Daoy (cell line): Measurements from ENCODE around the gene CRABP2. TPM values are rescaled to one million over a fixed set of nuclear protein-coding genes. Genes with fewer than 3 reads are reported as not detected.

Experiments used
- DNase-seq: peaks from one replicate; pipeline ENCODE4 v3.0.0-alpha.2; 2015; ENCODE audit warnings: low read depth
- total RNA-seq: library from RNA; depleted of rRNA; stranded (reverse); fragments of >200 nt; shearing (Covaris generic); gene quantifications from 2 replicates; pipeline ENCODE4 v1.2.3, GENCODE V29; 2014; rRNA removed

The CRABP2 gene
- total RNA-seq, result 21.4 and 36.0 TPM in 2 replicates

- DNase-seq, result peak; percentile 59
Measured at GRCh38 chr1:156705321-156705917, at the start of gene CRABP2. CRABP2 (minus strand) TSS chr1:156705583; CDS start chr1:156705446, 137 bp downstream.

DNA sequence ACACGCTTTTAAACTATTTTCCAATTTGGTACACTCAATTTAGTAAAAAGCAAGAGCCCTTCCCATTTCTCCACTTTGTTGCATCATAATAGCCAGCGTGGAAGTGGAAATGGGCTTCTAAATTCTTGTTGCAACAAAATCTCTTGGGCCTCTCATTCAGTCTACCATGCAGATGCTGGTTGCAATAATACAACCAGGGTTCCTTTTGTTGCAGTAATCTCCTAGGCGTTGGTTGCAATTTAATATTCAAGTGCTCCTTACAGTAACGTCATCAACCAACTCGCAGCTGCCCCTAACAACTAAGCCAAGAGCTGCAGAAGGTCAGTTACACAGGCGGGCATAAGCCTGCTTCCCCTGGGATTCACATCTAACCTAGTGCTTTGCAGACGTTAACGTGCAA, 48.8 kb upstream of the CRABP2 start:
- DNase-seq, result no peak

- DNase-seq, result no peak
Measured at GRCh38 chr1:156752843-156753482, 47.6 kb upstream of the CRABP2 start.

DNA sequence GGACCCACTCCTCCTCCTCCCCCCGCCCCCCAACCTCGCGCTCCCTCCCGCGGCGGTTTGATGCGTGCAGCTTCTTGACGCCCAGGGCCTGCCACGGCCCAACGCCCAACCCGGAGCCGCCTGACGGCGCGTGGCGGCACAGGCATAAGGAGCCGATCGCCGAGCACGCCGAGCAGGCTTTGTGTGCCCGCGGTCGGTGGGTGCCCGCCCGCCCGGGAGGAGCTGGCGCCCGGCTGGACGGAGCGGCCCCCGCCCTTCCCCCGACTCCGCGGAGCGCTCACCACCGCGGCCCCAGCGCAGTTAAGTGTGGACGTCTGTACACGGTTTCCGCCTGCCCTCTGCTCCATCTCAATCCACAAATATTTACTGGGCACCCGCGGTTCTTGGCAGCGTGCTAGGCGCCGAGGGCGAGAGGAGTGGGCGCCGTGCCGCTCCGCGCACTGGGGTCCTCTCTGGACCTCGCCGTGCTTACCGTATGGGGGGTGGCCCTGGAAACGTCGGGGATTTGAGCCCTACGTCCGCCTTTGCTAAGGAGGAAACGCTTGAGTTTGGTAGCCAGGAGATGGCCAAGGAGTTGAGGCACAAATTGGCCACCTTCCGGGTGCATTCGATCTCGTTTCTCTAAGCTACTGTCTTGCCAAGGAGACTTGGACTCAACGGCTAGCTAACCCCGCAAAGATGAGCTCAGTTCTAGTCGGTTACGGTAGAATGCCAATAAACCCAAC, 46.5 kb upstream of the CRABP2 start:
- DNase-seq, result peak; percentile 99

DNA sequence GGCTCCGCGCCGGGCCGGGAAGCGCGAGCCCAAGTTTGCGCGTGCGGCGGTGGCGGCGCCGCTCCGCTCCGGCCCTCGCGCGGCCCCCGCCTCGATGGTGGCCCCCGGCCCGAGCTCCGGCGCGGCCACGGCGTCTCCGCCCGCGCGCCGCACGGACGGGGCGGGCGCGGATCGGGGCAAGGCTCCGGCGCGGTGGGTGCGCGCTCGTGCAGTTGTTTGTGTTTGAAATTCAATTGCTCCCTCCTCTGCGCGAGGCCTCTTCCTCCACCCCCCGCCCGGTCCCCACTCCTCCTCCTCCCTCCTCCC, 46.0 kb upstream of the CRABP2 start, which contains the start of gene HDGF:
Gene HDGF (minus strand): TSS at position 225 of the 306 bp plus-strand sequence. CDS start 246 bp downstream, outside the sequence.
- DNase-seq, result no peak

DNA sequence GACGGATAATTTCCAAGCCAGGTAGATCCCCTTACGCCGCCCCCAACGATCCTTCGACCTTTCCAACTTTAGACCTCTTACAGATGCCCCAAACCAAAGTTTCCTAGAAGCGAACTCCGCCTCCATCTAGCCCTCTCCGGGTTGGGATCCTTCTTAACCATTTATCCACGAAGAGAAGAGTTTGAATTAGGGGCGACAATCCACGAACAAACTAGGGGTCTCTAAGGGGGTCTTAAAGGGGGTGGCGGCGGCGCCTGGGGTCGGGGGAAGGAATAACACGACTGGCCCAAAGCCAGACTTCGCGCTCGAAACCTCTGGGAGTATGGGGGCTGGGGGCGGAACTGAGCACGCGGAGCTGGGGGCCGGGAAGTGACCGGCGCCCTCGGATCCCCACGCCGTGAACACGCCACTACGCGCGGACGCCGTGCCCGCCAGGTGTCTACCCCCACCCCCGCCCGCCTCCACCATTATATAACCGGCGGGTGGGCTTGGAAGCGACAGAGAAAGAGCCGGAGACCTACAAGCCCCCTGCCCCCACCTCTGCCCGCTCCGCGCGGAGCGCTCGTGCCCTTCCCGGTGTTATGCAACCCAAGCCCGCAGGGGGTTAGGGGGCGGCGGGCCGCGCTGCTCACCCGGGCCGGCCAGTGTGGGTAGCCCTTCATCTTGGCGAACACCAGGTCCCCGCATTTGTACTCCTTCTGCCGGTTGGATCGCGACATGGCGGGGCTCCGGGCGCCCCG, 45.5 kb upstream of the CRABP2 start:
- DNase-seq, result peak; percentile 51

DNA sequence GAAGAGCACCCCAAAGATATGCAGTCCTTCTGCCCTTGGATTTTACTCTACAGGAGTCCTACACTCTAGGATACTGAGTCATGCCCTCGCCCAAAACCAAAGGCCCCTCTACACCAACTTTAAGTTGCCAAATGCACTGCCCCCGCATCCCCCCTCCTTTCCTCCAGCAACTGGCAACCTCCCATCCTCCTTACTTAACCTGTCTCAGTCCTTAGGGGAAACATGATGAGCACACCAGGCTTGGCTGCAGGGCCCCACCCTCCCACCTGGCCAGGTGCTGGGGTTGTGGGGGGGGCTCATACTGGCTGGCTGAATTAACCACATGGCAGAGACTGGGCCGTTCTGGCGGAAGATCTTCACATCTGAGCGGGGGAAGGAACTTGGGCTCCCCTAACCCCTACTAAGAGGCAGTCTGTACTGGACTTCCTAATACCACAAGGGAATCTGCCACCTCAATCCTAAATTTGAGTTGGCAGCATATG, 44.8 kb upstream of the CRABP2 start:
- peak; percentile 67 for DNase-seq

DNA sequence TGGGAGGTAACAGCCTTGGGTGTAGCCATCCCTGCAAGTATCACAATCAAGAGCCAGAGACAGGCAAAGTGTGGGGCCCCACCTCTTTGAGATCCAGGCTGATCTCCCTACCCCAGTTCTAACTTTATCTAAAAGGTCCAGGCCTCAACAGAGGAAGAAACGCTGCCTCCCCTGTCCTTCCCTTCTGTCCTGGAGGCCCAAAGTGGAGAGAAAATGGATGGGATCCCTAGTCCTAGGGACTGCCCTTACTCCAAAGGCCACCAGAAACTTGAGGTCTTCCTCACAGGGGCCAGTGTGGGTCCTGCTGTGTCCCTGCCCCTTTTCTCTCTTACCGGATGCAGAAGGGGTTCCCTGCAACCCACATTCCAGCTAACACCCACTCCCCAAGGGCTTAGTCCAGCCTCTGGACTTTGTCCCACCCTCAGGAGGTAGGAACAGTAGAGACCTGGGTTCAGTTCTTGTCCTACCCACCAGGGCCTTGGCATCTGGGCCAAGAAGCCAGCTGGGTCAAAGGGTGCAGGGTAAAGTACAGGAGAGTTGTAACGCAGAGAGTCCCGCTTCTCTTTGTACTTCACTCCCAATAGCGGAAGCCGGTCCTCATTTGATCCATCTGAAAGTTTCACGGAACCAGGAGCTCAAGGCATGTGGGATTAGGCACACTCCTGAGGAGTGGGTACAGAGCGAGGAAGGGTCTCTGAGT, 44.2 kb upstream of the CRABP2 start:
- DNase-seq, result peak; percentile 30

DNA sequence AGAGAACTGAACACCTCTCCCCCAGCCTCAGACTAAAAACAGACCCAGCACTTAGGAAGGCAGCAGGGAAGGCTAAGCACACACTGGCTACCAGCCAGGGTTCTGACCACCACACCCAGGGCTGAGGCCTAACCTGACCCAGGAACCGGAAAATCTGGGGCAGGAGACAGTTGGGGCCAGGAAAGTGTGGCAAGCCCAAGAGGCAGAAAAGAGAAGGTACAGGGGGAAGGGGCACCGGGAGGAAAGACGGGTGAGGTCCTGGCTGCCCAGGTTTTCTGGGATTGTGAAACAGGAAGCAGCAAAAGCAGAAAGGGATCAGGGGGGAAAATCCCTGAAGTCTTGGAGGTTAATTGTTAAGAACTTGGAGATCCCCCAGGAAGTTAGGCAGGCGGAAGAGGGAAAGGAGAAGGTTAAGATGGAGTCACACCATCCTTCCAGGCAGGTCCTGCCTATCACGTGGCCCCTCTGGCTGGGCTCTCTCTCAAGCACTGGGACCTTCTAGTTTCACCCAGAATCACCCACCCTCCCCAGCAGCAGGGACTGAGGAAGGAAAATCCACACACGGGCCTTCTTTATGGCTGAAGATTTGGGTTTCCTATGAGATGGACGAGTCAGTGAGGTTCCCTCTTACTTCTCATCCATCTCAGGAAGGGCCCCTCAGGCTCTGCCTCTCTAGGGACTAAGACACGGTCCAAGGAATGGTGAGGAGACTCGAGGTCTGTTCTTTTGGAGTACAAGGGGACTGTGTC, 43.5 kb upstream of the CRABP2 start:
- DNase-seq, result peak; percentile 82

- DNase-seq, result peak; percentile 71
Measured at GRCh38 chr1:156747742-156748669, 42.6 kb upstream of the CRABP2 start.

- DNase-seq, result peak; percentile 94
Measured at GRCh38 chr1:156746728-156747631, 41.6 kb upstream of the CRABP2 start.

- no peak for DNase-seq
Measured at GRCh38 chr1:156746406-156746727, 41.0 kb upstream of the CRABP2 start.

GRCh38 chr1:156745881-156746280, 40.5 kb upstream of the CRABP2 start:
- no peak for DNase-seq

DNA sequence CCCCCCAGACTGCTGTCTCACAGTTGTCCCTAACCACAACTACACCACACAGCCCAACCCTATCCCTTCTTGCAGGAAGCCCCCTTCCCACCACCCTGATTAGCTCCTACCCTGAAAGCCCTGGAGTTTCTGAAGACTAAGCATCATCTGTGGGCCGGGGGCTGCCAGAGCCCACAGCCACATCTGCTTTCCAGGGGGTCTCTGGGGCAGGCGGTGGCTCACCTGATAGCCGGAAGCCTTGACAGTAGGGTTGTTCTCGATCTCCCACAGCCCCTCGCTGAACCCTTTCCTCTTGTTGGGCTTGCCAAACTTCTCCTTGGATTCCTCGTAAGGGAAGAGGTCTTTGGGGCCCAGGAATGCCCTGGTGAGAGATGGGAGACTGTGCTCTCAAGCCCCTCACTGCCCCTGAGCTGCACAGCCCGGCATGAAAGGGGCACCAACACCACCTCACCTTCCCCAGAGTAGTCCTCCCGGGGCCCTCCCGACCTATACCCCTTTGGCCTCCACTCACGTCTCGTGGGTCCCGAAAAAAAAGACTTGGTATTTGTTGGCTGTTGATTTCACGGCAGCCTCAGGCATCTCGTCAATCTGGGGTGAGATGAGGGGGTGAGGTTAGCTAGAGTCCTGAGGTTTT, 39.5 kb upstream of the CRABP2 start:
- DNase-seq, result no peak

DNA sequence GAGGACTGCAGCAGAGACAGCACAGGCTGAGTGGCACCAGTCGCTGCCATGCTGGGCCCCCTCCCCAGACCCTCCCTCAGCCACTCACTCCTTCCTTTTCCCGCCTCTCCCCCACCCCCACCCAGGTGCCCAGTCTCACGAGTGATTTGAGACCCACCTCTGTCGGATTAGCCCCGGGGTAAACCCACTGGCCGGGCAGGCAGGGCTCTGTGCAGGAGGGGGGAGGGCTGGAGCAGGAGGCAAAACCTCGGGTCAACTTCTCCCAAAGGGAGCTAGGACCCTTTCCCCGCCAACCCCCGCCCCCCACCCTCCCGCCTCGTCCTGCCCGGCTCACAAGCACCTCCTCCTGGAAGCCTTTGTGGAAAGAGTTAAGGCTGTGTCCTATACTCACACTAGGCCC, 39.0 kb upstream of the CRABP2 start:
- no peak for DNase-seq

DNA sequence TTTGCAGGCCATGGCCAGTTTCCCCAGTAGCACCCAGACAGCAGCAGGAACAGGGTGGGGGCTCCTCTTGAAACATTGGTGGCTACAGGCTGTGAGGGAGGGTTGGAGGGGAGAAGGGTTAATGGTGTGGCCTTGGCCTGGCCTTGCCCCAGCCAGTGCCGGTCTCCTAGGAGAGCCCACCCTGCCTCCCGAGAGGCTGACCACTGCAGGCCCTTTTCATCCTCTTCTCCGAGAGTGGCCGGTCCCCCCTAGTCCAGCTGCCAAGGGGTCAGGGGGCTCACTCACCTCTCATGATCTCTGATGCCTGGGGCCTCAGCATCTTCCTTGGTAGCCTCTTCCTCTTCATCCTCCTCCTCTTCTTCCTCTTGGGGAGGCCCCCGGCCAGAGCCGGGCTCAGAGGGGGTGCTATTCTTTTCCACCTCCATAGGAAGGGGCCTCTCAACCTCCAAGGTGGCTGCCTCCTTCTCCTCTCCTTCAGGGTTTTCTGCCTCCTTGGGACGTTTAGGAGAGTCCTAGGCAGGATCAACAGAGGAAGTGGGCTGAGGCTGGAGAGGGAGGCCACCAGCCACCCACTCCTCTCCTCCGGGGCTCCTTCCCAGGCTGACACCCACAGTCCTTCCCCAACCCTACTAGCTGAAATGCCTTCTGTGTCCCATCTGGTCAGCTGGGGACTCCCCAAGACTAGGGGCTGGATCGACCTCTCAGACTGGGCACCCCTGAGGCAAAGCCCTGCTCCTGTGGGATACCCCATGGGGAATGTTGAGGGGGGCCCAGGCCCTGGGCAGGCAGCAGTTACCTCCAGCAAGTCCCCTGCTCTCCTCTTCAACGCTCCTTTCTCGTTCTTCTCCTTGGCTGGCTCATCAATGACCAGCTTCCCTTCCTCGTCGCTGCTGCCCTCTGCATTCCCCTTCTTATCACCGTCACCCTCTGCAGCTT, 38.3 kb upstream of the CRABP2 start:
- no peak for DNase-seq

DNA sequence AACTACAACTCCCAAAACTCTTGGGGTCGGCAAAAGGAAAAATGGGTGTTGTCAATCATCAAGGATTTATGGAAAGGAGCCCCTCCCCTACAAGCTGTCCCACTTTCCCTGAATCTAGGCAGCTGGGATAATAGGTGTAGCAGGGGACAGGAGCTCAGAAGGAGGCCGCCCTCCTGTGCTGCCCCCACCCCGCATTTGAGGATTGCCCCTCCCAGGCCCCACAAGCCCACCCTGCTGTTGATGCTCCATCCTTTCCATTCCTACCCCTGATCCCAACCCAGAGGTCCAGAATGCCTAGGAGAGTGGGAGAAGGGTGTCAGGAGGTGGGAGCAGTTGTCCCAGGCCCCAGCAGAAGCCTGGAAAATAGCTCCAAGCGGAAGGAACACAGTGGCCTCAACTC, 37.4 kb upstream of the CRABP2 start:
- no peak for DNase-seq
